Occipital lobe (tissue), 2 donors: ENCODE results near the gene SEPHS1. TPM values are rescaled to one million over a fixed set of nuclear protein-coding genes. Genes with fewer than 3 reads are reported as not detected.
"Not testable (repeated sequence)": the region's sequence is repeated elsewhere in the genome, so short reads cannot be mapped to it uniquely, and the experiment has no call there.

Experiments used
- DNase-seq: peaks from one replicate; lab custom pipeline; 2025; lab: John Stamatoyannopoulos, UW
- total RNA-seq: library from RNA; depleted of rRNA; stranded (reverse); fragments of >200 nt; gene quantifications from one replicate; pipeline ENCODE4 v1.2.3, GENCODE V29; 2014

Gene SEPHS1, protein sequence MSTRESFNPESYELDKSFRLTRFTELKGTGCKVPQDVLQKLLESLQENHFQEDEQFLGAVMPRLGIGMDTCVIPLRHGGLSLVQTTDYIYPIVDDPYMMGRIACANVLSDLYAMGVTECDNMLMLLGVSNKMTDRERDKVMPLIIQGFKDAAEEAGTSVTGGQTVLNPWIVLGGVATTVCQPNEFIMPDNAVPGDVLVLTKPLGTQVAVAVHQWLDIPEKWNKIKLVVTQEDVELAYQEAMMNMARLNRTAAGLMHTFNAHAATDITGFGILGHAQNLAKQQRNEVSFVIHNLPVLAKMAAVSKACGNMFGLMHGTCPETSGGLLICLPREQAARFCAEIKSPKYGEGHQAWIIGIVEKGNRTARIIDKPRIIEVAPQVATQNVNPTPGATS
- total RNA-seq: 34.9 TPM

DNA sequence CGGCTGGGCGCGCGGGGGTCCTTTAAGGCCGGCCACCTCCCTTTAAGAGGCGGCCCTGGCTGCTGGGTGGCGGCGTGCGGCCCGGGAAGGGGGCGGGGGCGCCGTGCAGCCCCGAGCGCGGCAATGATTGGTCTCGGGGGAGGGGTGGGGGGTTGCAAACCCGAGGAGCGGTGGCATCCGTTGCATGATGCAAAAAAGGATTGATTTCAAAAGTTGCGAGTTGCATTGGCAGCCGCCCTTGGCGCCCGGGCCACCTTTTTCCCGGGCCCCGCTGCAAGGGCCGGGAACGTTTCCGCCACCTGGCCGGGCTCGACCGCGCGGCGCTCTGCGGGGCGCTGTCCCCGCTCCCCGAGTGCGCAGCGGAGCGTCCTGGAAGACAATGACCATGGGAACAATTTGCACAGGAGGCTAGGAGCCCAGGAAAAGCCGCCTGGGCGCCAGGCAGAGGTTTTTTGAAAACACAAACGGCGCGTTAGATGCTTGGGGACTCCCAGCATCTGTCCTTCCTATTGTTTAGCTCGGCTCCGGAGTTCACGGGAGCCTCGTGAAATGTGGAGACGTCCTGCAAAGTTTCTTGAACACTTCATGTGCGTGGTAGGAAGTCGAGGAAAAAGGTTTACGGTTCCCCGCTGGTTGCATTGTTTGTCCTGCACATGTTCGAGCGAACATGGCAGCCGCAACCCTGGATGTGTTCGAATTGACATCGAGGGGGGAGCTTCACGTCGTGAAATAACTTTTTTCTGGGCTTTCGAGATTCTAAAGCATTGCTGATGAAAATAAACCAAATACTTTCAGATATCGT lies at the start of gene SEPHS1:
Gene SEPHS1, minus strand, starts transcription at position 78 of the 802 bp plus-strand sequence. CDS start 3,343 bp downstream, outside the sequence.
- peak; percentile 50 for DNase-seq

DNA sequence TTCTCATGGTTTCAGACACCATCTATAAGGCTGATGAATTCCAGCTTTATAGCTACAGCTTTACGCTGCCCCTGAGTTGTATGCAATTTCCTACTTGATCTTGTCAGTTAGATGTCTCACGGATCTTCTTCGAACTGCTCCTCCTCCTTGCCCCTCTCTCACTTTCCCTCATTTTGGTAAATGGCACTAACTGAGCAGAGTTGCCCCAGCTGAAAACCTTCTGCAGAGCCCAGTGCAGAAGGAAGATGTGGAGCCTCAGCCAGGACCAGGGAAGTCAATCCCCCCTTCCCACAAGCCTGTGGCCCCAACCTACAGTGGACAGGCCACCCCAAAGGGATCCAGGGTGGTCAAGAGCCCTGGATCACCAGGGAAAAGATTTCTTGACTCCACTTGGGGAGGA lies 49.0 kb upstream of the SEPHS1 start:
- DNase-seq: no peak

DNA sequence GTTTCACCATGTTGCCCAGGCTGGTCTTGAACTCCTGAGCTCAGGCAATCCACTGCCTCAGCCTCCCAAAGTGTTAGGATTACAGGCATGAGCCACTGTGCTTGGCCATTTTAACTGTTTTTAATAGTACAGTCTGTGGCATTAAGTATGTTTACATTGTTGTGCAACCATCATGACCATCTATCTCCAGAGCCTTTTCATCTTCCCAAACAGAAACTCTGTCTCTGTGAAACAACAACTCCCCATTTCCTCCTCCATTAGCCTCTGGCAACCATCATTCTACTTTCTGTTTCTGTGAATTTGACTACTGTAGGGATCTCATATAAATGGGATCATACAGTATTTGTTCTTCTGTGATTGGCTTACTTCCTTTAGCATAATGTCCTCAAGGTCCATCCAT lies 48.3 kb upstream of the SEPHS1 start:
- DNase-seq: no peak

DNA sequence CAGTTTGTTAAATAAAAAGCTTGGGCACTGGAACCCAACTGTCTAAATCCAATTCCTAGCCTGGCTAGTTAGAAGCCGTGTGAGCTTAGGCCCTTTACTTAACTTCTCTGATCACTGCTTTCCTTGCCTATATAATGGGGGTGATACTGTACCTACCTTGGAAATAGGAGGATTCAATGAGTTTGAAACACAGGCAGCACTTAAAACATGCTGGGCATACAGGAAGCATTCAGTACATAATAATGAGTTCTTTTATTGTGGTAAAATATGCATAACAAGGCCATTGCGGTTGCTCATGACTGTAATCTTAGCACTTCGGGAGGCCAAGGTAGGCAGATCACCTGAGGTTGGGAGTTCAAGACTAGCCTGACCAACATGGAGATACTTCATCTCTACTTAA lies 47.4 kb upstream of the SEPHS1 start:
- DNase-seq: no peak

DNA sequence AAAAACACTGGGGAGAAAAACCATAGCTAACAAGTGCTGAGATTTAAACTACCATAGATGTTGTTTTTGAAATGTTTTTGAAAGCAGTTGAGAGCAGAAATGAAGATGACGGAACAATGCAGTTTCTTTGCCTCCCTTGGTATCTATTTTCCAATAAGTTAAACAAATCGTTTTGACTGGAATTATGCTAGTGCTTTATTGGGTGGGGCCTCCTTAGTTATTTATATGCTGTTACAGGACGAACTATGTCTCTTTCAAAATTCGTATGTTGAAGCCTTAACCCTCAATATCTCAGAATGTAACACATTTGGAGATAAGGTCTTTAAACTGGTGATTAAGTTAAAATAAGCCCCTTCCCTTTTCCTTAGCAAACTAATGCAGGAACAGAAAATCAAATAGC lies 45.5 kb upstream of the SEPHS1 start:
- no peak for DNase-seq

DNA sequence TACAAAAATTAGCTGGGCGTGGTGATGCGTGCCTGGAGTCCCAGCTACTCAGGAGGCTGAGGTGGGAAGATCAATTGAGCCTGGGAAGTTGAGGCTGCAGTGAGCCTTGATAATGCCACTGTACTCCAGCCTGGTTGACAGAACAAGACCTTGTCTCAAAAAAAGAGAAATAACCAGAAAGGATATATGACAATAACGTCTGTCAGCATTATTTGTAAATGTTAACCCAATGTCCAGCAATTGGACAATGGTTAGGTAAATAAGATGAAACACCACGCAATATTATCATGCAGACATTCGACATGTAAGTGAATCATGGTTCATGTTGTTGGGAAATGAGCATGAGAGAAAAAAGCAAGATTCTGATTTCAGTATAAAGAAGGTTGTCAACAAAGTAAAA lies 44.6 kb upstream of the SEPHS1 start:
- no peak for DNase-seq

DNA sequence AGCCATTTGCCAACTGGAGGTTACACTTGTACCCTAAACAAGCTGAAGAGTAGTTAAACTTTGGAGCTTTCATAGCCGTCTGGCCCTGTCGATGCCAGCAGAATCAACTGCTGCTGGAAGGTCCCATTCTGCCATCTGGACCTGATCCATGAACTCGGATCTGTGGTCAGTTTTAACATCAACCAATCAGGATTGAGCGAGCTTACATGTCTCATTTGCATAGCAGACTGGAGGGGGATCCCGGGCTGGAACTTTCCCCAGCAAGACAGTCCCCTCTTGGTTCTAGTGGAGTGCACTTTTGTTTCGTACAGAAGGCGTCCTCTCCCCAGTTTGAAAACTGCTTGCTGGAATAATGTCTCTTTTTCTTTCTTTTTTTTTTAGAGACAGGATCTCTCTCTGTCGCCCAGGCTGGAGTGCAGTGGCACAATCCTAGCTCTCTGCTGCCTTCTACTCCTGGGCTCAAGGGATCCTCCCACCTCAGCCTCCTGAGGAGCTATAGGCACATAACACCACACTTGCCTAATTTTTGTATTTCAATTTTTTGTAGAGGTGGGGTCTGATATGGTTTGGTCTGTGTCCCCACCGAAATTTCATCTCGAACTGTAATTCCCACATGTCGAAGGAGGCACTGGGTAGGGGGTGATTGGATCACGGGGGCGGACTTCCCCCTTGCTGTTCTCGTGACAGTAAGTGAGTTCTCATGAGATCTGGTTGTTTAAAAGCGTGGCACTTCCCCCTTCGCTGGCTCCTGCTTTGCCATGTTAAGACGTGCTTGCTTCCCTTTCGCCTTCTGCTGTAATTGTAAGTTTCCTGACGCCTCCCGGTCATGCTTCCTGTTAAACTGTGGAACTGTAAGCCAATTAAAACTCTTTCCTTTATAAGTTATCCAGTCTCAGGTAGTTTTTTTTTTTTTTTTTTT lies 42.8 kb upstream of the SEPHS1 start:
- no peak for DNase-seq

DNA sequence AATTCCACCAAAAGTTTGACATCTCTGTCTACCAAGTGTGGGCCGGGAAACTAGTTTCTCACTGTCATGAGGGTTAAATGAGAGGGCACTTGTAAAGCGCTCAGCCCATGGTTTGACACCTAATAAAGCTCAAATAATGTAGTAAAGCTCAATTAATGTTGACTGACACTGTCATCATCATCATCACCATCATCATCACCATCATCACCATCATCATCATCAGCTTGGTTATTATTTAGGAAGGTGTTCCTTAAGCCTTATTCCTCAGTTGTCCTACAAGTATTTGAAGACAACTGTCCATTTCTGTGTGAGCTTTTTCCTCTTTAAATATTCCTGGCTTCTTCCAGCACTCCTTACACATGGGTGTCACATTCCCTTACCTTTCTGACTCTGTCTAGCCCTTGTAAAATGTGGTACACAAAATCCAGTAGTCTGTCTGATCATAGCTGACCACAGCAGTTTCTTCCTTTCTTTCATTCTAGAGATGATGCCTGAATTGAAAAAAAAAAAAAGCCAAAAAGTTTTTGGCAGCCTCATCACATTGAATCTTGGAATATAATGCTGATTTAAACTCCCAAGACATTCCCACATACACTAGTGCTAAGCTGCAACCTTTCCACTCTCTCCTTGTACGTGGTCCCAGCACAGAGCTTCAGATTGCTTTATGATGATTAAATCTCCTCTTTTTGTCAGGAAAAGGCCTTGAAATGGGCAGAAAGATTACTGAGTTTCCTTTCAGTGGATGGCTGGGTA lies 40.6 kb upstream of the SEPHS1 start:
- no peak for DNase-seq

DNA sequence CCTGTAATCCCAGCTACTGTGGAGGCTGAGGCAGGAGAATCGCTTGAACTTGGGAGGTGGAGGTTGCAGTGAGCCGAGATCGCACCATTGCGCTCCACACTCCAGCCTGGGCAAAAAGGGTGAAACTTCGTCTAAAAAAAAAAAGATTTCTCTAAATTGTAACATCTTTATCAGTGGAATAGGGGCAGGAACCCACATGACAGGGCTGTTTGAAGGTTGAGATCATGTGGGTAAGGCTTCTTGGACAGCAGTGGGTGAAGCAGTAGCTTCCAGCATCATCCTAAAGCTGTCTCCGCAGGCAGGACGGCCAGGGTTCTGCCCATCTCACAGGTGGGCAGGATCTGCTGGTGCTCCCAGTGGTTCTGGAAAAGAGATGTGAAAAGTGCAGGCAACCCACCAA lies 37.9 kb upstream of the SEPHS1 start:
- no peak for DNase-seq

DNA sequence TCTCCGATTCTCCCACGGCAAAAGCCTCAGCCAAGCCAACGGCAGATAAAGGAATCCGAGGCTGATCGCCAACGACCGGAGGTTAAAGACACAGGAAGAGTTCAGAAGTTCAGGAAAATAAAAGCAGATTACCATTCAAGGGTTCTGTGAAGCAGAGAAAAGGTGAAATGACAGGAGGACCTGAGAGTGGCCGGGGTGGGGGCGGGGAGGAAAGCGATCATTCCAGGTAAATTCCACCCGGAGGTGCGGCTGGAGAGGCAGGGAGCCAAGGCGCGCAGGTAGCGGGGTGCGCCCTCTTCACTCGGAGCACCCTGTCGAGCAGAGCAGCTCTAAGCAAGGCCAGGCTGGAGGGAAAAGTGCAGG lies 35.3 kb upstream of the SEPHS1 start:
- no peak for DNase-seq

DNA sequence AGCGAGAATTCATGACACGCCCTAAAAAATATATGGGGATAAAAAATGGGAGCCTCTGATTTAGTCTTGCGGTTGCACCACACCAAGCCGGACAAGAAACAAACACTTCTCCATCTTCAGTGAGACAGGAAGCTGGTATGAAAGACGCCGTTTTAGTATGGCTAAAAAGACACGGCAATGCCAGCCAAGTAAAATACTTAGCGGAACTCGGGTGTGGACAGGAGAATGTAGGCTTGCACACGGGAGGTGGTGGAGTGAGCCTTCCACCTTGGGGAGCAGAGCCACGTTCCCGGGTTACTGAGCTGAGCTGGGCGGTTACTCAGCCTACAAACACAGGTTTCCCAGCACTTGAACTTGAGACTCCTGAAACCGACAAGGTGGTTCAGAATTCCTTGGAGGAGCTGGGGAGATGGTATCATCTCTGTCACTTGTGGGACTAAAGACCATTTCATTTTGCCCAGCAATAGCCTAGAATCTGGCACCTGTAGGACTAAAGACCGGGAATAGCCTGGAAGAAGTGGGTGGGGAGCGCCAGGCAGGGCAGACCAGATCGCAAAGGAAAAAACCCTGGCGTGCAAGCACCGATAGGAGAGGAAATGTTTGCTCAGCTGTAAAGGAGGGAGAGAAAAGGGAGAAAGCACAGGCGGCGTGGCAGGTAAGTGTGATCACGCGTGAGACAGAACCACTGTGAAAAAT lies 34.8 kb upstream of the SEPHS1 start:
- no peak for DNase-seq

DNA sequence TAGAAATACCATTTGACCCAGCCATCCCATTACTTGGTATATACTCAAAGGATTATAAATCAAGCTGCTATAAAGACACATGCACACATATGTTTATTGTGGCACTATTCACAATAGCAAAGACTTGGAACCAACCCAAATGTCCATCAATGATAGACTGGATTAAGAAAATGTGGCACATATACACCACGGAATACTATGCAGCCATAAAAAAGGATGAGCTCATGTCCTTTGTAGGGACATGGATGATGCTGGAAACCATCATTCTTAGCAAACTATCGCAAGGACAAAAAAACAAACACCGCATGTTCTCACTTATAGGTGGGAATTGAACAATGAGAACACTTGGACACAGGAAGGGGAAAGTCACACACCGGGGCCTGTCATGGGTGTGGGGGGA lies 31.0 kb upstream of the SEPHS1 start:
- not testable (repeated sequence) for DNase-seq

DNA sequence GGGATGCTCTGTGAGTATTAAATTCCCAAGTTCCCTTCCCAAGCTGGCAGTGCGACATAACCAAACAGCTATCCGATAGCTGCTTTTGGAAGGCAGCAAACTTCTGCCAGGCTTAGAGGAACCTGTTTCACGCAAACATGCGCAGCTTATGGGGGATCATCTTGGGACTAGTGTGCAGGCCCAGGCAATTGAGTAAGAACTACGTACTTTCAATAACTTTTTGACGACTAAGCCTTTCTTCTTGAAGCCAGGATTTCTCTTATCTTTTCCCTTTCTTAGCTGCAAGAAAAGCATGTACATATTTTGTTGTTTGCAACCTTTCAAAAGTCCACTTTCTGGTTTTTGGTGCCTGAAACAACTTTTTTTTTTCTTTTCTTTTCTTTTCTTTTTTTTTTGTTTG lies 28.7 kb upstream of the SEPHS1 start:
- no peak for DNase-seq

DNA sequence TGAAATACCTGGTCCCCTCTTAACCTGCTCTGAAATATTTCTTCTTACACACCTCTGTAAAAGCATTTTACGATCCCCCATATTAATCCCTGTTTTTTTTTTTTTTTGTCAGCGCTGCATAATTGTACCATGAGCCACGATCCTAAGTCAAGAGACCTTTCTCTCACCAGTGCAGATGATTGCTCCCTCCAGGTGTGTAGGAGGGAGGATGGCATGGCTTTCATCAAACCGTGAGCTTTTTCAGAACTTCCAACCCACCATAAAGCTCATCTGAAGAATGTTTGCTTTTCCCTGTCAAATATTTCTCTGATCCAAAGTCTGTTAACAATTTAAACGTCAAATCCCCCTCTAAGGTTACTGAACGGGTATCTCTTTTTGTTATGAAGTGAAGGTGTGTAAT lies 28.2 kb upstream of the SEPHS1 start:
- DNase-seq: no peak

DNA sequence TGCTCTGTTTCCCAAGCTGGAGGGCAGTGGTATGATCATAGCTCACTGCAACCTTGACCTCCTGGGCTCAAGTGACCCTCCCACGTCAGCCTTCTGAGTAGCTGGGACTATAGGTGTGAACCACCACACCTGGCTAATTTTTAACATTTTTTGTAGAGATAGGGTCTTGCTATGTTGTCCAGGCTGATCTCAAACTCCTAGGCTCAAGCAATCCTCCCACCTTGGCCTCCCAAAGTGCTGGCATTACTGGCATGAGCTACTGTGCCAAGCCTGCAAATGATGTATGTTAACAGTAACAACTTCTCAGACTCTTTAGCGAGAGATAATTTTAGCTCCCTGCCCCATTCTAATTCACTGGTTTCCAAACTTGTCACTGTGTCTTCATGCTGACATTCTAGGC lies 27.7 kb upstream of the SEPHS1 start:
- DNase-seq: no peak

DNA sequence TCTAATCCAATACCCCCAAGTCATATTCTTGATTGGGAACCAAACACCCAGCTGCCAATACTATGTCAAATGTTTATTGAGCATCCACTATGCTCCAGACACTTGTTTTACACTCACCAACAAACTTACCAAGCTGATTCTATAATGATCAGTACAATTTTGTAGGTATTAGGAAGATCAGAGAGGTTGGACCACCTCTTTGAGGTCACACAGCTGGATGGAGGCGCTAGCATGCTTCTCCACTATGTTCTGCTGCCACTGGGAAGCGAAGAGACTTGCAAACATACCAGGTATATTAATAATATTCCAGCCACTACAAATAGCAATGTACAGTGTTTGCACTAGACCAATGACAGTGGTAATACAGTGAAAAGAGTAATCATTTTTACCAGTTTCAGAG lies 25.6 kb upstream of the SEPHS1 start:
- DNase-seq: no peak

DNA sequence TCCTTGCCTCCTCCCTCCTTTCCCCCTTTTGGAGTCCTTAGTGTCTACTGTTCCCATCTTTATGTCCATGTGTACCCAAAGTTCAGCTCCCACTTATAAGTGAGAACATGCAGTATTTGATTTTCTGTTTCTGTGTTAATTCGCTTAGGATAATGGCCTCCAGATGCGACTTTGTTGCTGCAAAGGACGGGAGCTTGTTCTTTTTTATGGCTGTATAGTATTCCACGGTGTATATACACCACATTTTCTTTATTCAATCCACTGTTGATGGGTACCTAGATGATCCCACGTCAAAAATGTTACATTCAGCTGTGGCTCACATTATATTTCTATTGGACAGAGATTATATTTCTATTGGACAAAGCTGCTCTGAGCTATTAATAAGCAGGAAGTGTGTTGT lies 24.4 kb upstream of the SEPHS1 start:
- DNase-seq: no peak

DNA sequence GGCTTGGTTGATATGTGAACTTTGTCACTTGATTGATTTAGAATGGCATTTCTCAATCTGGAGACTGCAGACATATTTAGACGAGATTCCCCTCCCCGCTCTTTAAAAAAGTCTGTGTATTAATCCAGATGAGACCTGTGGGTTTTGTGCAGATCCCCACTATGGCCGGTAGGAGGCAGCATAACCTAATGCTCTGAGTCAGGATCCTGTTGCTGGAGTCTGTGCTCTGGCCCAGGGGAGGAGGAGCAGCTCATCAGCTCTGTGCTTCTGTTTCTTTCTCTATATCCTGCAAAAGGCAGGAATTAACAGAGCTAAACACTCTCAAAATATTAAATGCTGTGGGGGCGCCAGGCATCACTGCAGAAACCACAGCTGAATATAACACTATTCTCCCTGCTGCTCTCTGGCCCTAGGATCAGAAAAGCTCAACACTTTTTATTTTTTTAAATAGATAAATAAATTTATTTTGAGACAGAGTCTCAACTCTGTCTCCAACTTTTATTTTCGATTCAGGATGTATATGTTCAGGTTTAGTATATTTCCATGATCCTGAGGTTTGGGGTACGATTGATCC lies 23.9 kb upstream of the SEPHS1 start:
- peak; percentile 18 for DNase-seq

DNA sequence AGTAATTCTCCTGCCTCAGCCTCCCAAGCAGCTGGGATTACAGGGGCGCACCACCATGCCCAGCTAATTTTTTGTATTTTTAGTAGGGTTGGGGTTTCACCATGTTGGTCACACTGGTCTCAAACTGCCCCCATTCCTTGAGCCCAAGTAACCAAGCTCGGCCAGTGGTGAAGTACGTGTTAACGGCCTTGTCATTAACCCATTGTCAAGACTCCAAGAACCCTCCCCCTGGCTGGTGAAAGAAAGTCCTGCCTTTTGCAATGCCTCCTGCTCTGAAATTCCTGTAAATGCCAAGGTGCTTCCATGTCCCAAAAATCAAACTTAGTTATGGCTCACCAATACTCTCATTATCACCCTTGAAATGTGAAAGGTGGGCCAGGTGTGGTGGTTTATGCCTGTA lies 18.8 kb upstream of the SEPHS1 start:
- no peak for DNase-seq

DNA sequence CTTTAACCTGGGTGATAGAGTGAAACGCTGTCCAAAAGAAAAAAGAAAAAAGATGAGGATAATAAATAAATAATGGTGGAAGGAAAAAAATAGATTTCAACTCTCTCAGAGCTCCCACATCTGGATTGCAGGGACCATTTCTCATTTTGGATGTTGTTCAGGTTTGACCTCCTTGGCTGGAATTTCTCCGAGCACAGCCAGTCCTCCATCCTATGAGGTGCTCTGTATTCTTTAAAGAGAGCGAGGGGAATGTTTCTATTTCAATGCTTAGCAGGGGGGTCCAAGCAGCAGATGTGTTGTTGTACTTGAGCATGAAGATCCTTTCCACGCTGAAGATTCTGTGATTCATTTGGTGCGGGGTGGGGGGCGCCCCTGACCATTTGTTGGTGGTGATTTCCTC lies 17.7 kb upstream of the SEPHS1 start:
- no peak for DNase-seq
